Colon (tissue), 2 donors: Measurements from ENCODE around the gene ESAM.

Source experiments
- FAIRE-seq: peaks from 2 replicates; lab custom pipeline; 2012; peaks lifted over from hg19 to GRCh38; lab: Jason Lieb, UNC
- donor health status: control.
- donor health status: control.

Gene ESAM, protein sequence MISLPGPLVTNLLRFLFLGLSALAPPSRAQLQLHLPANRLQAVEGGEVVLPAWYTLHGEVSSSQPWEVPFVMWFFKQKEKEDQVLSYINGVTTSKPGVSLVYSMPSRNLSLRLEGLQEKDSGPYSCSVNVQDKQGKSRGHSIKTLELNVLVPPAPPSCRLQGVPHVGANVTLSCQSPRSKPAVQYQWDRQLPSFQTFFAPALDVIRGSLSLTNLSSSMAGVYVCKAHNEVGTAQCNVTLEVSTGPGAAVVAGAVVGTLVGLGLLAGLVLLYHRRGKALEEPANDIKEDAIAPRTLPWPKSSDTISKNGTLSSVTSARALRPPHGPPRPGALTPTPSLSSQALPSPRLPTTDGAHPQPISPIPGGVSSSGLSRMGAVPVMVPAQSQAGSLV

DNA sequence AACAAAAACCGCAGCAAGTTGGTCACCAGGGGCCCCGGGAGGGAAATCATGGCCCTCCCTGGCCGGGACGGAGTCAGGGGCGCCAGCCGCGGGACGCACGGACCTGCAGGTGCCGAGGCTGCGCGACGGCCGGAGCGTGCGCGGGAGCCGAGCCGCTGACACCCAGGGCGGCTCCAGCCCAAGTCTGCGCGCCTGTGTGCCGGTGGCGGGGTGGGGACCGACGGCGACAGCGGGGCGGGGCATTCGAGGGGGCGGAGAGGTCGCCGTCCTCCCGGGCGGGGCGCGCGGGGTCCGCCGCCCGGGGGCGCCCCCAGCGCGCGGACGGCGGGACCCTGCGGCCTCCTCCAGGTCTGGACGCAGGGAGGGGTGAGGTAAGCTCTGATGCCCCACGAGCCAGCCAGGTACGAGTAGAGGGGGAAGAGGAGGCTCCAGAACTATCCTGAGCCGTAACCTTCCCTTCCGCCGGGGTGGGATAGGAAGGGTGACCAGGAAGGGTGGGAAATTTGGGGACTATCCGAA lies at the start of gene ESAM:
Gene ESAM, minus strand, starts transcription at position 186 of the 519 bp plus-strand sequence. Its CDS starts 136 bp downstream, at position 50.
- no peak for FAIRE-seq

DNA sequence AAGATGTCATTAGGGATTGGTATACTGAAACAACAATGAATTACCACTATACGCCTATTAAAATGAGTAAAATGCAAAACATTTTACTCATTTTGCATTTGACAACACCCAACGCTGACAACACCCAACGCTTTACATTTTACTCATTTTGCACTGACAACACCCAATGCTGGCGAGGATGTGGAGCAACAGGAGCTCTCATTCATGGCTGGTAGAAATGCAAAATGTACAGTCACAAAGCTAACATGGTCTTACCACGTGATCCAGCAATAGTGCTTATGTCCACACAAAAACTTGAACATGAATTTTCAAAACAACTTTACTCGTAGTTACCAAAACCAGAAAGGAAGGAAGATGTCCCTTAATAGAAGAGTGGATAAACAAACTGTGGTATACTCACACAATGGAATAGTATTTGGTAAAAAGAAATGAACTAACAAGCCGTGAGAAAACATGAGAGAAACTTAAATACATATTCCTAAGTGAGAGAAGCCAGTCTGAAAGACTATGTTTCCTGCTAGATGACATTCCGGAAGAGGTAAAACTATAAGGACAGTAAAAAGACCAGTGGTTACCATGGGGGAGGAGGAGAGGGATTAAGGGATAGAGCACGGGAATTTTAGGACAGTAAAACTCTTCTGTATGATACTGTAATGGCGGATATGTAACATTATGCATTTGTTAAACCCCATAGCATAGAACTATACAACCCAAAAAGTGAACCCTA lies 49.5 kb upstream of the ESAM start:
- FAIRE-seq, result no peak

DNA sequence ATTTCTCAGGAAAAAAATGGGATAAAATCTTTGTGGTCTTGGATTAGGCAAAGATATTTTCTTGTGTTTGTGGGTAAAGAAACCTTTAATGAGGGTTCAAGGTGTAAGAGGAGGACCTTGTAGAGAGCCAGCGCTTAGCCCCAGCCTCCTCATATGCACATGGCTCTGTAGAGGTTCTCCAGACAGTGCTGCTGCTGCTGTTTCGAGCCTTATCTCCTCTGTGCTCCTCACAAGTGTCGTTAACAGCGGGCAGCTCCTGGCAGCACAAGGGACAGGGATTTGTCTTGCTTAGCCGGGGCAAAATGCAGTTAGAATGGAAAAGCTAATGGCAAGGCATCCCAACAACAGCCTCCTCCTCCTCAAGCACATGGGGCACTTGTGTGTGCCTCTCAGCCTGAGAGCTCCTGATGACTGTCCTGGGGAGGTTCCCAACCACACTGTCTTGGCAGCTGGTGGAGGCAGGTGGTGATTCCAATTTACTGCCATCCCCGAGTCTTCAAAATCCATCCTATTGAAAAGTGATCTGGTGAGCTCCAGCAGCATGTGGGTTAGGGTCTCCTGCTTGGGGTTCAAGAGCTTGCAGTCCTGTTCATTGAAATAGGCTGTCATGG lies 45.7 kb upstream of the ESAM start:
- no peak for FAIRE-seq

DNA sequence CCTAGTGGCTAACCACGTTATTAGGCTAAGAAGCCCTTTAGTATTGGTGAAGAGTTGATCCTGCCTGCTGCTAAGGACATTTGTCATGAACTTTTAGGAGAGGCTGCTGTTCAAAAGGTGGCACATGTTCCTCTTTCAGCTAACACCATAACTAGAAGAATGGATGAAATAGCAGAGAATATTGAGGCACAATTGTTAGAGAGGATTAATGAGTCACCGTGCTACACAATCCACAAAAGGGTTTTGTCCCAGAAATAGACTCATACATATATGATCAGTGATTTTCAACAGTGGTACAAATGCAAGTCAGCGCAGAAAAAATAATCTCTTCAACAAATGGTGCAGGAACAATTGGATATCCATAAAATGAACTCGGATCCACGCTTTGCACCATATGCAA lies 45.1 kb upstream of the ESAM start:
- no peak for FAIRE-seq

DNA sequence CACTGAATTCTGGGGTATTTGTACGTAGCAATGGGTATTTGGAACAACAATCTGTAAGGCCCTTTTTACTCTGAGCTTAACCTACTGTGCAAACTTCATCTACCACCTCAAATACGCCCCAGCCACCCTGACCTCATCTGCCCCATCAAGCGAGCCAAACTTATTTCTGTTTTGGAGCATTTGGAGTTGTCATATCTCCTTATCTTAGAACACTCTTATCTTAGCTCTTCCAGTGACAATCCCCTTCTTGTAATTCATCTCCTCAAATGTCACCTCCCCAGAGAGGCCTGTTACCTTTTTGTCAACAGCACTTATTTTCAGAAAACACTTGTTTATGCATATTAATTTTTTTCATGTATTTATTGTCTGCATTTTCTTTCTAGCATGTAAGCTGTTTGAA lies 42.8 kb upstream of the ESAM start:
- FAIRE-seq, result no peak

- FAIRE-seq, result no peak
Observed at GRCh38 chr11:124801636-124802312, 39.7 kb upstream of the ESAM start.

DNA sequence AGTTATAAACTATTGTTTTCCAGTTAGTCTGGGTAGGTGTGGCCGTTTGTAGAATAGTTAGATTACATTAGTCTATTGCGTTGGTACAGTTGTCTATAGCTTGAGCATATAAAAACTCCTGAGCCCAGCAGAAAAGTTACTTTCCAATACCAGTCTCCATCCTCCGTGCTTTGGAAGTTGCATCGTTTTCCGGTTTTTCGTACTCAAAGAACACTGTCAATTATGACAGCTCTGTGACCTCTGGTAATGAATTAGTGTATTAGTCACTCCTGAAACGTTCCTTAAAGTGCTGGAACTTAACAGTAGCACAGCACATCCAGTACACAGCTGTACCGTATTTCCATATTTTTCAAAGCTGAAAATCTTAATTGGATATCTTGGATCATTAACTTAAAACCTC lies 38.9 kb upstream of the ESAM start:
- FAIRE-seq, result no peak

- no peak for FAIRE-seq
Observed at GRCh38 chr11:124800226-124800929, 38.3 kb upstream of the ESAM start, which contains the start of gene MSANTD2. TSS of gene MSANTD2 (minus strand) at chr11:124800406. CDS start at chr11:124800380, 26 bp downstream.

- no peak for FAIRE-seq
Observed at GRCh38 chr11:124799348-124800225, 37.5 kb upstream of the ESAM start.

DNA sequence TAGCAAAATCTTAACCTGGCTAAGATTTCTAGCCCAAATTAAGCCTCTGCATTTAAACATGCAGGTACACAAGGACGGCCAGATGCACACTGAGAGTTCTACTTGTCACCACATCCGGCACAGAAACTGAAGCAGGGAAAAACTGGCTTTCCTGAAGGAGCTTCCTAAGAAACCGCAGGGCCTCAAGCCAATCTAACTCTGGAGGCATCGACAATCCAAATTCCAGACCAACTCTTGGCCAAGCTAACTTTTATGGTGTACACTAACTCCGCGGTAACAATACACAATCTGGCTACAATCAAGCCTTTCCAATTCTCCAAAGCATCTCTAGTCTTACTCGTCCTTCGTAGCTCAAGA lies 36.9 kb upstream of the ESAM start:
- no peak for FAIRE-seq

- no peak for FAIRE-seq
Observed at GRCh38 chr11:124796312-124796711, 34.2 kb upstream of the ESAM start.

GRCh38 chr11:124793466-124794278 lies 31.6 kb upstream of the ESAM start:
- no peak for FAIRE-seq

DNA sequence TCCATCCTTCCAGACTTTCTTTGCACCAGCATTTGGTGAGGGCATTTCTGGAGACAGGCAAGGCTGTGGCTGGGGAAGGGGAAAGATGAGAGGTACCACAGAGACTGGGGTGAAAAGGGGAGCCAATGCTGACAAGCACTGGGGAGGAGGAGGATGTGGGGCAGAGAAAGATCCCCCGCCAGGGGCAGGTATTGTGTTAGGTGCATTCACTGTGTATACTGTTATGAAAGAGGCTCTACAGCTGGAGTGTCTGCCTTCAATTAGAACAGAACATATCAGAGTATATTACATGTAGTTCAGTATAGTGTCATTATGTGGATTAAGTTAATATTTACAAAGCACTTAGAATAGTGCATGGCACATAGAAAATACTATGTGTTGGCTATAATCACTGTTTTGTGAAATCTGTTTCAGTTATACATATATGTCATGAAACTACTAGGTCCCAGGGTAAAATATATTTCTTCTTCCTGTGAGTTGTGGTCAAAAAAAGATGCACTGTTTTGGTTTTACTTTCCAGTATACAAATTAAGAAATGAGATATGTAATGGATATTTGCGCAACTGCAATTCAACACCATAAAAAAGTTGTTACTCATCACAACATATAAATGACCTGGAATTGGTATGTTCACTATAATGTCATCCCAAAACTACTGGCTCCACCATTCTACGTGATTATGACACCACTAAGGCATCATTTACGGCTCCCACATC lies 29.7 kb upstream of the ESAM start:
- FAIRE-seq, result no peak

DNA sequence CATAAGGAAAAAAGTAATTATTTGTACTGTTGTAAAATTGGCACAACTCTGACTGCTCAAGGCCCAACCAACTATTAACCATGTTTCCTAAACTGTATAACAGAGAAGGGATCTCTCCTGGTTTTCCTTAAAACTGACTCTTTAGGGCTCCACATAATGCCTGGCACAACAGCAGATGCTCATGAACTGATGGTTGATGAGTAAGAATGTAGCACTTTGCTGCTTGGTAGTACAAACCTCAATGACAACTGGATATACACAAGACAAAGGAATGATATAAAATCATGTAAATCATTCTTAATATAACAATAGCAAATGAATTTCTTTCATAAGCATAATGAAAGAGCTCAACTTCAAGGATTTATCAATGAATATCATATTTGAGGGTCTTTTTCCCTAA lies 26.4 kb upstream of the ESAM start:
- no peak for FAIRE-seq

DNA sequence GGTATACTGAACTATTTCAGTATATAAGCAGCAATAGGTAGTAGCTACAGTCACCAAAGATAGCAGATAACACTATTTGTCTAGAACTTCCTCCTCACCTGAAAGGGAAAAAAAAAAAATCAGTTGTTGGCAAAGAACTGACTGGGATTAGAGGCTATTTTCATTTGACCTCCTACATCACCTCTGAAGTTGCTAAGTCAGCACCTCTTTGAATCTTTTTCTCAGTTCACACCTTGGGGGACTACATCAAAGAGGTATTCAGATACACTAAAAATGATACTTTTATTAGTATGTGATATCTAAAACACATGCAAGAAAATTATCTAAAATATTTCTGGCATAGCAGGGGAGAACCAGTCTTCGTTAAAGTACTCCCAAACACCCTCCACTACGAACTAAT lies 22.0 kb upstream of the ESAM start:
- no peak for FAIRE-seq

DNA sequence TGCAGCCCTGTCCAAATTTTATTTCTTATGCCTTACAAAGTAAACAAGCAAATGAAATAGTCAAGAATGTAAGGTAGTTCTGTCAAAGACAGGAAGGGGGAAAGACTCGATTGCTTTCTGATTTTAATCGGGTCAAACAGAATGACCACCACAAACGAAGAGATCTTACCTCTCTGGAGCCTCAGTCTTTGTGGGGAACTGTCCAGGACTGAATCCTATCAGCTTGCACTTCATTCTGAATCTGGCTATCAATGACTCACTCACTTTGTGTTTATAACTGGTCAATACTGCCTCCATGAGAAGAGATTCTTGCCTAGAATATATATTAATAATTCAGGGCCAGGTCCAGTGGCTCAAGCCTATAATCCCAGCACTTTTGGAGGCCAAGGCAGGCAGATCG lies 20.9 kb upstream of the ESAM start:
- FAIRE-seq, result no peak

DNA sequence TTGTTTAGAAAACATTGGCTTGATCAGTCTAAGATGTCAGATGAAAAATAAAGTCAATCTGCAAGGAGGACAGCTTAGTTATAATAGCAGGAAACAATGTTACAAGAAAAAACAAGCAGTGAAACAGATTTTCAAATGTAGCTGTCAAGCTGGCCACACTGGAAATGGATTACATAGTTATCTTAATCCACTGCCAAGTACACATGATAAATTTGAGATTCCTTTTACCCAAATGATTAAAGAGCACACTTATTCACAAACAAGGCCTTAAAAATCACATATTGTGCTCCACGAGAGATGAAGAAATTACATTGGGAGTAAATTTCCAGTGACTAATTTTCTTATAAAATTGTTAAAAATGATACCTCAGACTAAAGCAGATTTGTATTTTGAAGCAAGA lies 17.5 kb upstream of the ESAM start:
- FAIRE-seq, result no peak

DNA sequence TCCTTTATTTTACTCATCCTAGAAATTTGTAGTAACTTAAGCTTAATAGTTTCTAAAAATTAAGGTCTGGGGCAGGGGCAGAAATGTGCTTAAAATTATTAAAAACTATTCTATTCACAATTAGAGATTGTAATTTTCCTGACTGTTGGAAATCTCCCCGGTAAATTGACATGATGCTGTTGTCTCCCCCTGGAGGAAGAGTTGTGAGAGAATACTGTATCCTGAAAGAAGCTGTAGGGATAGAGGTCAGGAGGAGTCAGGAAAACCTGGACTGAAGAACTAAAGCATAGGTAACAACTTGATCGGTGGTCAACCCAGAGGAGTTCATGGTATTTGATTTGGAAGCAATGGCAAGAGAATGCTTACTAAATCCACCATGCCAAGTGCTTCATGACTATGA lies 16.2 kb upstream of the ESAM start:
- FAIRE-seq, result no peak
